Transverse colon (tissue), 4 donors: ENCODE measurements around the gene RAI14. TPM values are rescaled to one million over a fixed set of nuclear protein-coding genes. Genes with fewer than 3 reads are reported as not detected.

ENCODE experiments used
- DNase-seq: peaks from one replicate; pipeline ENCODE4 v3.0.0-alpha.2; 2019
- H3K27ac ChIP-seq, 4 donors: fragments of 200-600 bp; sonication (generic); 2 replicates each; pipeline ENCODE4 v1.5.1; 2016 to 2018; ENCODE audit warnings: inconsistent platforms in 4 of 4
- H3K27me3 ChIP-seq: fragments of 200-600 bp; sonication (generic); 2 replicates; pipeline ENCODE4 v1.5.1; 2017; ENCODE audit warnings: inconsistent platforms
- H3K36me3 ChIP-seq, 4 donors: fragments of 200-600 bp; sonication (generic); 2 replicates each; pipeline ENCODE4 v1.5.1; 2017 to 2019; ENCODE audit warnings: inconsistent platforms in 4 of 4
- H3K4me1 ChIP-seq, 4 donors: fragments of 200-600 bp; sonication (generic); 2 replicates each; pipeline ENCODE4 v1.5.1; 2017 to 2020; ENCODE audit warnings: inconsistent platforms in 4 of 4
- H3K4me3 ChIP-seq, 4 donors: fragments of 200-600 bp; sonication (generic); 1 replicate in 1 of 4; 2 replicates in 3 of 4; pipeline versions ENCODE4 v1.5.1 to v1.6.1; 2017 to 2019; ENCODE audit warnings: inconsistent platforms in 4 of 4
- H3K9me3 ChIP-seq, 2 donors: fragments of 200-600 bp; sonication (generic); 2 replicates each; pipeline ENCODE4 v1.5.1; 2017 to 2019; ENCODE audit warnings: inconsistent platforms in 2 of 2
- EP300 ChIP-seq: sonication (generic); formaldehyde crosslinking; IDR thresholded peaks from one replicate; pipeline ENCODE4 v1.6.1; 2017; ENCODE audit warnings: antibody characterized with exemption, low read depth
- POLR2A ChIP-seq: fragments of 450-650 bp; IDR thresholded peaks from one replicate; pipeline ENCODE4 v1.6.1; 2016; ENCODE audit warnings: antibody characterized with exemption, mild to moderate bottlenecking, moderate library complexity
- POLR2AphosphoS5 ChIP-seq, 3 donors: sonication (generic); formaldehyde crosslinking; IDR thresholded peaks; one replicate each; pipeline ENCODE4 v1.6.1; 2016; ENCODE audit warnings: antibody characterized with exemption in 3 of 3
- WGBS, 2 donors: methylation state at CpG; one replicate each; pipeline ENCODE4 v1.1.5; 2018; ENCODE audit warnings: low coverage in 1 of 2; 5-methylcytosine and 5-hydroxymethylcytosine counted together
- in situ Hi-C, 4 donors: fragments of 200-750 bp; cut with MboI; loops; one replicate each; pipeline versions ENCODE4 v1.15.0 to v1.15.1; 2017; ENCODE audit warnings: low sequenced_read_pairs in 3 of 4, low pct_ligation_motif_present in 1 of 4, low pct_unique_long_range_greater_than_20kb in 1 of 4
- intact Hi-C: fragments of 100-400 bp; cut with DNase I; formaldehyde crosslinking; loops from one replicate; pipeline ENCODE4 v1.15.1; 2023; ENCODE audit warnings: low total_unique reads
- total RNA-seq, 4 donors: library from RNA; depleted of rRNA; stranded (reverse); fragments of >200 nt; gene quantifications; one replicate each; pipeline ENCODE4 v1.1.0, GENCODE V29; 2016
- TF ChIP-seq, protein P1 (sequence below), 5 experiments: fragments of 200-600 bp in 3 of 5; fragments of 450-650 bp in 2 of 5; sonication (generic) in 3 of 5; IDR thresholded peaks; 1 replicate in 2 of 5; 2 replicates in 3 of 5; pipeline ENCODE4 v1.5.1; 2016 to 2017; ENCODE audit warnings: antibody characterized with exemption in 5 of 5, inconsistent platforms in 3 of 5, mild to moderate bottlenecking in 2 of 5, moderate library complexity in 1 of 5

Gene RAI14
- total RNA-seq, 4 donors from 2014 or later: 13.9 to 18.3 (median 15.3) TPM

DNA sequence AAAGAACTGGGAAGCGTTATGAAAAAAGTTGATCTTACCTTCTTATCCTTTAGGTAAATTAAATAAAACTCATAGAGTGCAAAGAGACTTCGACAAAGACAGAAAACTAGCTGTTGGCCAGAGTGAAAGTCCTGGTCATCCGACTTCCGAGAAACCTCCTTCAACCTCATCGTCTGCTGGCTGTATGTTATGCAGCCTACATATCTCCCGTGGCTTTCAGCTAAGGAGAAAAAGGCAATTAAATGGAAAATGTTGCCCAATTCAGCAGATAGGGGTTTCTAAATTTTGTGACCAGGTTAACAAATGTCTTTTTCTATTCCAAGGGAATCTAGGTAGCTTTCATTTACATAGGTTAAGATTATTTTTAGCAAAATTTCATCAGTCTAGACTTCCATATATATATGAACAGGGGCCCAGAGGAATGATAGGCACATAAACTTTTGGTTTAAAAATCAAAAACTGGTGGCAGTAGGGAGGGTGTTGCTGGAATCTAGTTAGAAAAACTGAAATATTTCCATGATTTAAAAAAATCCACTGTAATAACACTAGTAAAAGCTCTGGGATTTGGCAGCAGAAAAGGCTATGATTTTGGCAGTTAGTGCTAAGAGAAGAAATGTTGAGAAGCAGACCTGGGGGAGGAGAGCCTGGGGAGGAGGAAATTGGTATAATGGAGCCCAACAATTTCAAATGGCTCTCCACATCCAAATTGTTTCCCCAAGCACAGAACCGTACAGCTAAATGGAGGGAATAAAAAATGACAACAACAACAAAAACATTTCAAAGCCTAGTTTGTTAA lies 32.1 kb downstream of the RAI14 start:
- TF ChIP-seq EP300 (no peak), POLR2A (no peak), POLR2AphosphoS5 (IDR thresholded peaks at IDR 0.05) (no peak)
- TF ChIP-seq, protein P1, sequence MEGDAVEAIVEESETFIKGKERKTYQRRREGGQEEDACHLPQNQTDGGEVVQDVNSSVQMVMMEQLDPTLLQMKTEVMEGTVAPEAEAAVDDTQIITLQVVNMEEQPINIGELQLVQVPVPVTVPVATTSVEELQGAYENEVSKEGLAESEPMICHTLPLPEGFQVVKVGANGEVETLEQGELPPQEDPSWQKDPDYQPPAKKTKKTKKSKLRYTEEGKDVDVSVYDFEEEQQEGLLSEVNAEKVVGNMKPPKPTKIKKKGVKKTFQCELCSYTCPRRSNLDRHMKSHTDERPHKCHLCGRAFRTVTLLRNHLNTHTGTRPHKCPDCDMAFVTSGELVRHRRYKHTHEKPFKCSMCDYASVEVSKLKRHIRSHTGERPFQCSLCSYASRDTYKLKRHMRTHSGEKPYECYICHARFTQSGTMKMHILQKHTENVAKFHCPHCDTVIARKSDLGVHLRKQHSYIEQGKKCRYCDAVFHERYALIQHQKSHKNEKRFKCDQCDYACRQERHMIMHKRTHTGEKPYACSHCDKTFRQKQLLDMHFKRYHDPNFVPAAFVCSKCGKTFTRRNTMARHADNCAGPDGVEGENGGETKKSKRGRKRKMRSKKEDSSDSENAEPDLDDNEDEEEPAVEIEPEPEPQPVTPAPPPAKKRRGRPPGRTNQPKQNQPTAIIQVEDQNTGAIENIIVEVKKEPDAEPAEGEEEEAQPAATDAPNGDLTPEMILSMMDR (IDR thresholded peaks at IDR 0.05): no peak
- Histone ChIP-seq H3K4me3 (no peak overlapping the region), H3K36me3 (no peaks in the 10 kb centered on the region), H3K27ac (peak overlapping the region; percentile 67 to 77 (median 68)), H3K4me1 (peaks cover 0 to 33% (median 27%) of the 10 kb centered on the region in 4 donors), H3K9me3 (no peaks in the 10 kb centered on the region), H3K27me3 (no peaks in the 10 kb centered on the region)
- intact Hi-C loops: no loop called here
- WGBS, 2 donors: 39 to 64% methylated on average over 7 of the region's 7 CpGs
- in situ Hi-C loops: no loop called here
- no peak for DNase-seq

DNA sequence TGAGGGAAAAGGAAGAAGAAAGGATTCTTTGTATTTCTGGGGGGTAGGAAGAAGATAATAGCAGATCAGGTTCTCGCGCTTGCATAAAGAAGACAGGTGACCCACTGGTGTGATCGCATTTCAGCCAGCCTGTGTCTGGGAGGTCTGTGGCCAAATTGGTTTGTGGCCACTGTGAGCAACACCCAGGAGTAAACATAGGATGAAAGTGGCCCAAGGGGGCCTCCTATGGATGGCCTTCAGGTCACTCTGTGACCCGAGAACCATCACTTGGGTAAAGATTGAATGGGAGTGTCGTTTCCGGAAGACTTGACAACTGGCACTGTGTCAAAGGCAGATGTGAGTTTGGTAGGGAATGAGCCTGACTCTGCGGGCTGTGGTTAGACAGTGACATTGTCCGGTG lies 34.2 kb downstream of the RAI14 start:
- no peaks in the 10 kb centered on the region for H3K9me3 ChIP-seq
- no peaks in the 10 kb centered on the region for H3K27me3 ChIP-seq
- intact Hi-C loops (no loop called here), in situ Hi-C loops (no loop called here)
- 80 to 81% methylated on average over 8 of the region's 8 CpGs for WGBS, 2 donors
- H3K4me3 ChIP-seq: no peak overlapping the region
- TF ChIP-seq POLR2AphosphoS5 (IDR thresholded peaks at IDR 0.05) (no peak), POLR2A (no peak), EP300 (no peak)
- TF ChIP-seq, protein P1 (IDR thresholded peaks at IDR 0.05): no peak
- no peak for DNase-seq
- H3K27ac ChIP-seq: no peak overlapping the region
- no peaks in the 10 kb centered on the region for H3K36me3 ChIP-seq
- peaks cover 0 to 33% (median 30%) of the 10 kb centered on the region in 4 donors for H3K4me1 ChIP-seq

DNA sequence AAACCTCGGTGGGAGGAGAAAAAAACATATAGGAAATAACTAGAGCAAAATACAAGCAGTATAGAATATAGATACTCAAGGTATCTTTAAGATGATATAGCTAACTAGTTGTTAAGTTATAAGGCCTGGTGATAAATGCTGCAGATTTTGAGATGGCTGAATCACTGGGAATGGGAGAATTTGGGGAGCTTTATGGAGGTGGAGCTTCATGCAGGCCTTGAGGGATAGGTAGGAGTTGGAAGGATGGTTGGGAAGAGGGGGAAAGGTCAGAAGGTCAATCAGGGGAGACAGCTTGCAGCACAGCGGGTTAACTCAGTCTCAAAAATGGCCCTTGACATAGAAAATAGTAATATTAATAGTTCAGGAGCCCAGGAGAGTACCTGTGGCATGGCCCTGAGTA lies 34.8 kb downstream of the RAI14 start:
- in situ Hi-C loops: no loop called here
- Histone ChIP-seq H3K36me3 (no peaks in the 10 kb centered on the region), H3K9me3 (no peaks in the 10 kb centered on the region), H3K27me3 (no peaks in the 10 kb centered on the region), H3K4me3 (no peak overlapping the region), H3K27ac (no peak overlapping the region), H3K4me1 (peaks cover 0 to 35% (median 33%) of the 10 kb centered on the region in 4 donors)
- WGBS, 2 donors: 77 to 79% methylated on average over 2 of the region's 2 CpGs
- no peak for DNase-seq
- TF ChIP-seq POLR2A: no peak
- TF ChIP-seq, protein P1 (IDR thresholded peaks at IDR 0.05): no peak
- TF ChIP-seq POLR2AphosphoS5 (IDR thresholded peaks at IDR 0.05): no peak
- TF ChIP-seq EP300: no peak
- intact Hi-C loops: no loop called here

DNA sequence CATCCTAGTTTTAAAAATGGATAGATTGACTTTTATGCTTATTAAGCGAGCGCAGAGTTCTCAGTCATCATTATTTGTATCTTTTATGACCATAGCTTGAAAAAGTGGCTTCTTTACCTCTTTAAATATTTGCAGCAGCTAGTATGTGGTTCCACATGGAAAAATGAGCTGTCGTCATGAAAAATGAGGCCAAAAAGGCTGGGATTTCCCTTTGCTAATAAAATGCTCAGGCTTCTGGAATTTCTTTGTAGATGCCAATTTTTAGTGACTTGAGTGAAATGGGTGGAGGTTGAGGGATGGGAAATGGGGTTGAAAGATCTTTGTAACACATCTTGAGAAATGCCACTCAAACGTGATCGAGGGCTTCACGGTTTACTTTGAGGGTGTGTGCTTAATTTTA lies 35.2 kb downstream of the RAI14 start:
- in situ Hi-C loops (no loop called here), intact Hi-C loops (no loop called here)
- 59% methylated on average over 6 of the region's 6 CpGs for WGBS, 2 donors
- Histone ChIP-seq H3K27me3 (no peaks in the 10 kb centered on the region), H3K27ac (no peak overlapping the region), H3K4me1 (peaks cover 0 to 32% (median 31%) of the 10 kb centered on the region in 4 donors), H3K9me3 (no peaks in the 10 kb centered on the region), H3K36me3 (no peaks in the 10 kb centered on the region), H3K4me3 (no peak overlapping the region)
- TF ChIP-seq POLR2A (no peak), POLR2AphosphoS5 (IDR thresholded peaks at IDR 0.05) (no peak), EP300 (no peak)
- TF ChIP-seq, protein P1 (IDR thresholded peaks at IDR 0.05): no peak
- no peak for DNase-seq
